Neural progenitor cell (in vitro differentiated cells): Measurements from ENCODE around the gene MAP4K5. TPM values are rescaled to one million over a fixed set of nuclear protein-coding genes. Genes with fewer than 3 reads are reported as not detected.

Experiments used
- DNase-seq: peaks from one replicate; pipeline ENCODE4 v3.0.0-alpha.2; 2016; ENCODE audit warnings: low spot score
- H2AFZ ChIP-seq: fragments of 200-600 bp; sonication (generic); replicated peaks from 2 replicates; pipeline ENCODE4 v1.6.1; 2016; ENCODE audit warnings: antibody characterized with exemption
- H3F3A ChIP-seq: fragments of 200-600 bp; sonication (generic); 2 replicates; pipeline ENCODE4 v1.6.1; 2016; ENCODE audit warnings: antibody characterized with exemption, low read depth
- H3K27ac ChIP-seq: fragments of 200-600 bp; sonication (generic); 2 replicates; pipeline ENCODE4 v1.5.1; 2016; ENCODE audit warnings: mild to moderate bottlenecking
- H3K27me3 ChIP-seq: fragments of 200-600 bp; sonication (generic); 2 replicates; pipeline ENCODE4 v1.6.1; 2016; ENCODE audit warnings: mild to moderate bottlenecking, moderate library complexity
- H3K36me3 ChIP-seq: fragments of 200-600 bp; sonication (generic); 2 replicates; pipeline ENCODE4 v1.5.1; 2016
- H3K4me1 ChIP-seq: fragments of 200-600 bp; sonication (generic); 2 replicates; pipeline ENCODE4 v1.6.1; 2016; ENCODE audit warnings: mixed run types
- H3K4me2 ChIP-seq: fragments of 200-600 bp; sonication (generic); 2 replicates; pipeline ENCODE4 v1.6.1; 2016
- H3K4me3 ChIP-seq: fragments of 200-600 bp; sonication (generic); 2 replicates; pipeline ENCODE4 v1.5.1; 2016
- H3K79me2 ChIP-seq: fragments of 200-600 bp; sonication (generic); 2 replicates; pipeline ENCODE4 v1.6.1; 2016; ENCODE audit warnings: low read depth
- H3K9ac ChIP-seq: fragments of 200-600 bp; sonication (generic); 2 replicates; pipeline ENCODE4 v1.6.1; 2016
- H3K9me3 ChIP-seq: fragments of 200-600 bp; sonication (generic); 2 replicates; pipeline ENCODE4 v1.5.1; 2016; ENCODE audit warnings: low read depth
- H4K20me1 ChIP-seq: fragments of 200-600 bp; sonication (generic); 2 replicates; pipeline ENCODE4 v1.6.1; 2016; ENCODE audit warnings: low read depth
- H3K27ac Mint-ChIP-seq: 3 replicates; pipeline ENCODE4 v1.8.0; 2021; ENCODE audit warnings: mixed read lengths
- H3K27me3 Mint-ChIP-seq: 2 replicates; pipeline ENCODE4 v1.8.0; 2022; ENCODE audit warnings: low read depth, mild to moderate bottlenecking, inconsistent platforms, moderate library complexity, mixed read lengths; ENCODE audit not compliant: insufficient read depth
- H3K36me3 Mint-ChIP-seq: 3 replicates; pipeline ENCODE4 v1.8.0; 2021; ENCODE audit warnings: mixed read lengths
- H3K4me1 Mint-ChIP-seq: 3 replicates; pipeline ENCODE4 v1.8.0; 2021; ENCODE audit warnings: mixed read lengths
- H3K4me3 Mint-ChIP-seq: 3 replicates; pipeline ENCODE4 v1.8.0; 2021; ENCODE audit warnings: mild to moderate bottlenecking, moderate library complexity, mixed read lengths
- H3K9me3 Mint-ChIP-seq: 3 replicates; pipeline ENCODE4 v1.8.0; 2020; ENCODE audit warnings: mixed read lengths
- CTCF ChIP-seq: fragments of 200-600 bp; sonication (generic); IDR thresholded peaks from 2 replicates; pipeline ENCODE4 v1.5.1; 2017; ENCODE audit warnings: antibody characterized with exemption, mild to moderate bottlenecking
- EZH2 ChIP-seq: fragments of 200-600 bp; sonication (generic); IDR thresholded peaks from 2 replicates; pipeline ENCODE4 v1.6.1; 2017; ENCODE audit warnings: antibody characterized with exemption, mild to moderate bottlenecking, moderate library complexity
- EZH2phosphoT487 ChIP-seq: fragments of 200-600 bp; sonication (generic); IDR thresholded peaks from 2 replicates; pipeline ENCODE4 v1.6.1; 2017; ENCODE audit warnings: antibody characterized with exemption
- total RNA-seq: library from RNA; depleted of rRNA; stranded (reverse); fragments of >200 nt; gene quantifications from 2 replicates; pipeline ENCODE4 v1.2.3, GENCODE V29; 2015; ENCODE audit warnings: low replicate concordance

MAP4K5 gene
- total RNA-seq, 1 donor from 2014 or later = 114 TPM

GRCh38 chr14:50388256-50388931 lies 144.0 kb downstream of the MAP4K5 start:
- Histone ChIP-seq H2AFZ (no peak overlapping the region), H3K4me2 (no peak overlapping the region), H3K9ac (no peak overlapping the region), H3K79me2 (no peaks in the 10 kb centered on the region), H3K4me3 (no peak overlapping the region), H3F3A (peaks cover 6% of the 10 kb centered on the region), H3K27ac (no peak overlapping the region), H3K4me1 (peaks cover 10% of the 10 kb centered on the region), H3K36me3 (no peaks in the 10 kb centered on the region), H4K20me1 (no peaks in the 10 kb centered on the region), H3K9me3 (no peaks in the 10 kb centered on the region), H3K27me3 (no peaks in the 10 kb centered on the region)
- TF ChIP-seq EZH2 (no peak), CTCF (no peak), EZH2phosphoT487 (no peak)
- Mint-ChIP-seq H3K36me3 (no peaks in the 10 kb centered on the region), H3K4me3 (no peak overlapping the region), H3K27ac (peak overlapping the region; percentile 30), H3K27me3 (peaks cover 3% of the 10 kb centered on the region), H3K4me1 (peaks cover 7% of the 10 kb centered on the region), H3K9me3 (no peaks in the 10 kb centered on the region)
- DNase-seq = peak; percentile 40

DNA sequence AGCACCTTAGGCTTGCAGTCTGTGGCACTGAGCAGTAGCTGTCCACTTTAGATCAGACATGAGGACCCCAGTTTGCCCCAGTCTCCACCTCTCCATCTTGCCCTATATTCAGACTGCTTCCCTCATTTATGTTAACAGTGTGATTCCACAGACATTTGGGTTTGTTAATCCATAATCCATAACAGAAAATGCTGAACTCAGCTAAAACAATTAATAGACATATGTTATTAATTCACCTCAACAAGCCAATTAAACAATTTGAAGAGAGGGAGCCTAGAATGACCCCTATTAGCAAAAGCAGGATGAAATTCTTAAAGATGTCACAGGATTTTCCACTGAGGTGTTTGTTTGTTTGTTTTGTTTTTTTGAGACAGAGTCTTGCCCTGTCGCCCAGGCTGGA lies 144.8 kb downstream of the MAP4K5 start:
- peaks cover 10% of the 10 kb centered on the region for H3K4me1 ChIP-seq
- Mint-ChIP-seq H3K4me1 (peaks cover 7% of the 10 kb centered on the region), H3K36me3 (no peaks in the 10 kb centered on the region), H3K4me3 (no peak overlapping the region), H3K27ac (no peak overlapping the region), H3K27me3 (peaks cover 3% of the 10 kb centered on the region), H3K9me3 (no peaks in the 10 kb centered on the region)
- no peaks in the 10 kb centered on the region for H3K79me2 ChIP-seq
- no peak overlapping the region for H2AFZ ChIP-seq
- H3F3A ChIP-seq = peaks cover 6% of the 10 kb centered on the region
- H3K9ac ChIP-seq = no peak overlapping the region
- H4K20me1 ChIP-seq = no peaks in the 10 kb centered on the region
- TF ChIP-seq CTCF = no peak
- TF ChIP-seq EZH2 = no peak
- TF ChIP-seq EZH2phosphoT487 = no peak
- H3K9me3 ChIP-seq = no peaks in the 10 kb centered on the region
- H3K4me2 ChIP-seq = no peak overlapping the region
- no peak overlapping the region for H3K27ac ChIP-seq
- H3K27me3 ChIP-seq = no peaks in the 10 kb centered on the region
- no peaks in the 10 kb centered on the region for H3K36me3 ChIP-seq
- DNase-seq = no peak
- H3K4me3 ChIP-seq = no peak overlapping the region

GRCh38 chr14:50383618-50384225 lies 148.6 kb downstream of the MAP4K5 start:
- TF ChIP-seq EZH2 (no peak), CTCF (peak; percentile 29), EZH2phosphoT487 (no peak)
- no peak overlapping the region for H3K4me3 ChIP-seq
- no peak overlapping the region for H3K4me3 Mint-ChIP-seq
- no peaks in the 10 kb centered on the region for H3K9me3 Mint-ChIP-seq
- peak overlapping the region; percentile 43 for H3K4me2 ChIP-seq
- H3K36me3 Mint-ChIP-seq = no peaks in the 10 kb centered on the region
- H3K36me3 ChIP-seq = no peaks in the 10 kb centered on the region
- peaks cover 10% of the 10 kb centered on the region for H3K4me1 ChIP-seq
- no peak overlapping the region for H3K27ac Mint-ChIP-seq
- H3K27ac ChIP-seq = no peak overlapping the region
- no peaks in the 10 kb centered on the region for H3K9me3 ChIP-seq
- DNase-seq = peak; percentile 60
- H3K27me3 ChIP-seq = no peaks in the 10 kb centered on the region
- peaks cover 6% of the 10 kb centered on the region for H3F3A ChIP-seq
- no peak overlapping the region for H3K9ac ChIP-seq
- H4K20me1 ChIP-seq = no peaks in the 10 kb centered on the region
- peaks cover 3% of the 10 kb centered on the region for H3K27me3 Mint-ChIP-seq
- no peaks in the 10 kb centered on the region for H3K79me2 ChIP-seq
- peaks cover 7% of the 10 kb centered on the region for H3K4me1 Mint-ChIP-seq
- no peak overlapping the region for H2AFZ ChIP-seq
